B cell (primary cell): ENCODE measurements around the gene TSPAN33.
"Not testable (repeated sequence)": the region's sequence is repeated elsewhere in the genome, so short reads cannot be mapped to it uniquely, and the experiment has no call there.

Experiments used
- CTCF ChIP-seq: fragments of 200-600 bp; IDR thresholded peaks from one replicate; pipeline ENCODE4 v1.8.0; 2022; ENCODE audit warnings: antibody characterized with exemption, mild to moderate bottlenecking
- EZH2 ChIP-seq: IDR thresholded peaks from 2 replicates; pipeline ENCODE4 v1.6.1; 2012; ENCODE audit warnings: borderline replicate concordance, low read depth, mild to moderate bottlenecking, moderate library complexity, low read length; ENCODE audit not compliant: insufficient read depth, poor library complexity, severe bottlenecking

- TF ChIP-seq CTCF, EZH2: not testable (repeated sequence)
Observed at GRCh38 chr7:129173861-129174260, 29.4 kb downstream of the TSPAN33 start.
